HCT116 (cell line): ENCODE results near the gene SNX10.

ENCODE experiments used
- MAX ChIP-seq: IDR thresholded peaks from 2 replicates; pipeline ENCODE4 v1.6.1; 2012
- POLR2A ChIP-seq: IDR thresholded peaks from 2 replicates; pipeline ENCODE4 v1.7.0; 2011; ENCODE audit warnings: borderline replicate concordance; ENCODE audit not compliant: insufficient read depth, insufficient read length; ENCODE audit errors: extremely low read depth

GRCh38 chr7:26370011-26370410 is 78.3 kb downstream of the SNX10 start:
- no peak for TF ChIP-seq MAX
- TF ChIP-seq POLR2A: no peak
